ENCODE results near the gene HNRNPH2.

HNRNPH2 gene

GRCh38 chrX:101395789-101396188, 12.2 kb upstream of the HNRNPH2 start:
- no peak for DNase-seq

GRCh38 chrX:101397779-101398178, 10.2 kb upstream of the HNRNPH2 start:
- no peak for DNase-seq

- DNase-seq: no peak
These were observed 9.3 kb upstream of the HNRNPH2 start for GRCh38 chrX:101398694-101399093.

GRCh38 chrX:101399825-101400224, 8.2 kb upstream of the HNRNPH2 start:
- no peak for DNase-seq

GRCh38 chrX:101407167-101407747, 765 bp upstream of the HNRNPH2 start:
- DNase-seq: no peak

GRCh38 chrX:101408532-101408841, 465 bp downstream of the HNRNPH2 start:
- no peak for DNase-seq

- DNase-seq: no peak
These were observed 1.0 kb downstream of the HNRNPH2 start for GRCh38 chrX:101409043-101409442.

GRCh38 chrX:101410461-101410860, 2.4 kb downstream of the HNRNPH2 start:
- no peak for DNase-seq

GRCh38 chrX:101411984-101412383, 4.0 kb downstream of the HNRNPH2 start:
- no peak for DNase-seq

- DNase-seq: peak in 2 of 5 experiments; percentile 38 to 71
These were observed 7.4 kb downstream of the HNRNPH2 start for GRCh38 chrX:101415180-101416145.

- DNase-seq: no peak
These were observed 8.7 kb downstream of the HNRNPH2 start for GRCh38 chrX:101416691-101417090.

- DNase-seq: no peak
These were observed 9.2 kb downstream of the HNRNPH2 start for GRCh38 chrX:101417190-101417589.

- peak in 3 of 5 experiments; percentile 13 to 38 (median 16) for DNase-seq
These were observed 10.2 kb downstream of the HNRNPH2 start for GRCh38 chrX:101417981-101418841.

- DNase-seq: no peak
These were observed 11.5 kb downstream of the HNRNPH2 start for GRCh38 chrX:101419489-101419888.

GRCh38 chrX:101427954-101428353, 19.9 kb downstream of the HNRNPH2 start:
- no peak for DNase-seq

- DNase-seq: peak in 1 of 5 experiments; percentile 64
These were observed 21.9 kb downstream of the HNRNPH2 start for GRCh38 chrX:101429934-101430333.

GRCh38 chrX:101430457-101431078, 22.5 kb downstream of the HNRNPH2 start:
- peak in 1 of 5 experiments; percentile 74 for DNase-seq

- no peak for DNase-seq
These were observed 34.1 kb downstream of the HNRNPH2 start for GRCh38 chrX:101442085-101442484.

- DNase-seq: no peak
These were observed 41.3 kb downstream of the HNRNPH2 start for GRCh38 chrX:101449279-101449678.

GRCh38 chrX:101450085-101450484, 42.1 kb downstream of the HNRNPH2 start:
- no peak for DNase-seq

GRCh38 chrX:101450961-101451360, 42.9 kb downstream of the HNRNPH2 start:
- DNase-seq: no peak

- no peak for DNase-seq
These were observed 44.0 kb downstream of the HNRNPH2 start for GRCh38 chrX:101452056-101452455.

- no peak for DNase-seq
These were observed 52.6 kb downstream of the HNRNPH2 start for GRCh38 chrX:101460669-101461068.
